ENCODE results near the gene MMS19.
A peak's percentile ranks its signal among the peaks of the same experiment; 100 is the strongest.
"Not testable (repeated sequence)": the region's sequence is repeated elsewhere in the genome, so short reads cannot be mapped to it uniquely, and the experiment has no call there.

Gene MMS19

GRCh38 chr10:97434055-97434454, 64.2 kb downstream of the MMS19 start:
- no peak for TF ChIP-seq CTCF (IDR thresholded peaks at IDR 0.05; ENCODE audit: control insufficient read depth, insufficient read depth, low read depth, low read length, missing control alignments)
- no peak overlapping the region for H3K4me3 ChIP-seq (ENCODE audit: control insufficient read depth, low read depth, low read length)
- DNase-seq (ENCODE audit: low read depth): no peak

- no peak for TF ChIP-seq CTCF (IDR thresholded peaks at IDR 0.05; ENCODE audit: control insufficient read depth, insufficient read depth, low read depth, low read length, missing control alignments)
- DNase-seq (ENCODE audit: low read depth): no peak
- peak overlapping the region; percentile 17 for H3K4me3 ChIP-seq (ENCODE audit: control insufficient read depth, low read depth, low read length)
Observed at GRCh38 chr10:97428572-97428981, 69.6 kb downstream of the MMS19 start.

GRCh38 chr10:97427571-97428179, 70.5 kb downstream of the MMS19 start:
- no peak for TF ChIP-seq CTCF (IDR thresholded peaks at IDR 0.05; ENCODE audit: control insufficient read depth, insufficient read depth, low read depth, low read length, missing control alignments)
- no peak for DNase-seq (ENCODE audit: low read depth)
- H3K4me3 ChIP-seq (ENCODE audit: control insufficient read depth, low read depth, low read length): peak overlapping the region; percentile 65

GRCh38 chr10:97426776-97427570, 71.2 kb downstream of the MMS19 start:
- H3K4me3 ChIP-seq (ENCODE audit: control insufficient read depth, low read depth, low read length): peak overlapping the region; percentile 65
- no peak for TF ChIP-seq CTCF (IDR thresholded peaks at IDR 0.05; ENCODE audit: control insufficient read depth, insufficient read depth, low read depth, low read length, missing control alignments)
- no peak for DNase-seq (ENCODE audit: low read depth)

GRCh38 chr10:97425964-97426775, 72.1 kb downstream of the MMS19 start, which contains the start of gene PGAM1:
PGAM1 (plus strand) TSS chr10:97426191; CDS start chr10:97426308, 117 bp downstream.
- H3K4me3 ChIP-seq (ENCODE audit: control insufficient read depth, low read depth, low read length): peak within 1 kb of the TSS; percentile 65
- TF ChIP-seq CTCF (IDR thresholded peaks at IDR 0.05; ENCODE audit: control insufficient read depth, insufficient read depth, low read depth, low read length, missing control alignments): peak; percentile 75
- peak; percentile 85 for DNase-seq (ENCODE audit: low read depth)

- not testable (repeated sequence) for H3K4me3 ChIP-seq (ENCODE audit: control insufficient read depth, low read depth, low read length); DNase-seq (ENCODE audit: low read depth)
Observed at GRCh38 chr10:97423757-97424098, 74.5 kb downstream of the MMS19 start.

All from AG09309 (cell line).